Measurements from ENCODE around the gene INSYN2B.

The INSYN2B gene

DNA sequence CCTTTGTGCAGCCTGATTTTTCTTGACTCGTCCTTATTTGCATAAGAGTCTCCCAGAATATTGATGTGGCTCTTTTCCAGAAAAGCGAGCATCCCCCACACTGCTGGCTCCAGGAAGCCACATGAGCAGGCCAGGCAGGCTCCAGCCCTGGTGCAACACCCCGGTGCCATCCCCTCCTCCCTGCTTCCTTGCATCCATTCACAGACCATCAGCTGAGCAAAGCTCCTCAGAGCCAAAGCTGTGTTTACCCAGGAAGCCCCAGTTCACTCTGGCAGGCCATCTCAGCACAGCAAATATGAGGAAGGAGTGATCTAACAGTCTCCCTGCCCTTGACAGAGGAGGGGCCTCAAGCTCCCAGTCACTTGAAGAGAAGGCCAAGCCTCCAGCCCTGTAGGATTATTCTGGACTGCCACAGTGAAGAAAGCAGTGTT lies 34.4 kb downstream of the INSYN2B start:
- Histone ChIP-seq H3K27ac (no peak overlapping the region), H3K4me3 (ENCODE audit: low read depth, low read length) (no peak overlapping the region), H3K36me3 (no peaks in the 10 kb centered on the region), H3K27me3 (ENCODE audit: insufficient read depth, low read depth, severe bottlenecking) (peaks cover 83% of the 10 kb centered on the region), H3K9me3 (ENCODE audit: severe bottlenecking) (no peaks in the 10 kb centered on the region)
- DNase-seq: no peak
- TF ChIP-seq, protein P1, sequence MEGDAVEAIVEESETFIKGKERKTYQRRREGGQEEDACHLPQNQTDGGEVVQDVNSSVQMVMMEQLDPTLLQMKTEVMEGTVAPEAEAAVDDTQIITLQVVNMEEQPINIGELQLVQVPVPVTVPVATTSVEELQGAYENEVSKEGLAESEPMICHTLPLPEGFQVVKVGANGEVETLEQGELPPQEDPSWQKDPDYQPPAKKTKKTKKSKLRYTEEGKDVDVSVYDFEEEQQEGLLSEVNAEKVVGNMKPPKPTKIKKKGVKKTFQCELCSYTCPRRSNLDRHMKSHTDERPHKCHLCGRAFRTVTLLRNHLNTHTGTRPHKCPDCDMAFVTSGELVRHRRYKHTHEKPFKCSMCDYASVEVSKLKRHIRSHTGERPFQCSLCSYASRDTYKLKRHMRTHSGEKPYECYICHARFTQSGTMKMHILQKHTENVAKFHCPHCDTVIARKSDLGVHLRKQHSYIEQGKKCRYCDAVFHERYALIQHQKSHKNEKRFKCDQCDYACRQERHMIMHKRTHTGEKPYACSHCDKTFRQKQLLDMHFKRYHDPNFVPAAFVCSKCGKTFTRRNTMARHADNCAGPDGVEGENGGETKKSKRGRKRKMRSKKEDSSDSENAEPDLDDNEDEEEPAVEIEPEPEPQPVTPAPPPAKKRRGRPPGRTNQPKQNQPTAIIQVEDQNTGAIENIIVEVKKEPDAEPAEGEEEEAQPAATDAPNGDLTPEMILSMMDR (IDR thresholded peaks at IDR 0.05; ENCODE audit: low read depth, low read length): no peak

DNA sequence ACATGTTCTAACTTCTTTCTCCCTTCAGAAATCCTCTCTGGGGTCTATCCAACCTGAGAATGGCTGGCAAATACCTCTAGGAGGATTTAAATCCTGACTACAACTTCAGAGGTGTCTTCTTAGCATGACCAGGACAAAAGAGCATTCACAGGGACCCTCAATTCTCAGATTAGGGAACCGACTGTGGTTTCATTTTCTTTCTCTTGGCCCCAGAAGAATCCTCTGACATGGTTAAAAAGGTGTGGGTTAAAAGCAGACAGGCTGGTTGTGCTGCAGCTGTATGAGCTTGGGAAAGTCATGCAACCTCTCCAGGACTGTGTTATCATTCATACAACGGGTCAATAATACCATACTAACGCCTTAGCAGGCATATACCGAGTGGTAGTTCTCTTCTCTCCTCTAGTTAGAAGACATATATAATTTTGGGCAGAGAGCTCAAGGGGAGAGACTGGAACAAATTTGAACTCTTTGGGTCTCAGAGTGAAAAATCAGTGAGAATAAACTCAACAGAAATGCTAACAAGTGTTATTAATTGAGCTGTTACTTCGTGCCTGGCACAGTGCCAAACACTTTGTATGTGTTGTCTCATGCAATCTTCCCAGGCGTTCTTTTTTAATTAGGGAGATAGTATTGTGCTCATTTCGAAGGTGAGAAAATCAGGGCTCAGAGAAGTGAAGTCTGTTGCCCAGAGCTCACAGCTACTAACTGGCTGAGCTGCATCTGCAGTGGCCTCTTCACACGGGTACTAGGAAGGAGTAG lies 35.2 kb downstream of the INSYN2B start:
- no peak overlapping the region for H3K4me3 ChIP-seq (ENCODE audit: low read depth, low read length)
- no peaks in the 10 kb centered on the region for H3K36me3 ChIP-seq
- TF ChIP-seq, protein P1 (IDR thresholded peaks at IDR 0.05; ENCODE audit: low read depth, low read length): no peak
- H3K9me3 ChIP-seq (ENCODE audit: severe bottlenecking): no peaks in the 10 kb centered on the region
- peaks cover 83% of the 10 kb centered on the region for H3K27me3 ChIP-seq (ENCODE audit: insufficient read depth, low read depth, severe bottlenecking)
- DNase-seq: no peak
- no peak overlapping the region for H3K27ac ChIP-seq

DNA sequence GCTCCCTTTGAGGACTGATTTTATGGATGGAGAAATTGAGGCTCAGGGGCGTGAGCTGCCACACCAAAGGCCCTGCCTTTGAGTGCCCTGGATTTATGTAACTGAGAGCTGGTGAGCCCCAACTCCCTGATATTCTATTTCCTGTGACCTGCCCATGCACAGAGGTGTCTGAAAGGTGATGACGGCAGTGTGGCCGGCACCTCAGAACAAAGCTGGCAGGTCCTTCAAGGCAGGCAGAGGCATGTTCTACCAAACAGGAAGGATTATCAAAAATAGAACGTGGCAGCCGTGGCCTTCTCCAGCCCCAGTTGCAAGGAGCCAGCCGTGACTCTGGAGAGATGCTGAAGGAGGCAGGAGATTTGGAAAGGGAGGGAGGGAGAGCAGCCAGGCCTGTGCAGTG lies 36.2 kb downstream of the INSYN2B start:
- peaks cover 83% of the 10 kb centered on the region for H3K27me3 ChIP-seq (ENCODE audit: insufficient read depth, low read depth, severe bottlenecking)
- no peak overlapping the region for H3K4me3 ChIP-seq (ENCODE audit: low read depth, low read length)
- H3K27ac ChIP-seq: no peak overlapping the region
- DNase-seq: no peak
- TF ChIP-seq, protein P1 (IDR thresholded peaks at IDR 0.05; ENCODE audit: low read depth, low read length): no peak
- no peaks in the 10 kb centered on the region for H3K36me3 ChIP-seq
- no peaks in the 10 kb centered on the region for H3K9me3 ChIP-seq (ENCODE audit: severe bottlenecking)

- H3K4me3 ChIP-seq (ENCODE audit: low read depth, low read length): no peak overlapping the region
- DNase-seq: no peak
- TF ChIP-seq, protein P1 (IDR thresholded peaks at IDR 0.05; ENCODE audit: low read depth, low read length): no peak
- no peaks in the 10 kb centered on the region for H3K36me3 ChIP-seq
- H3K27me3 ChIP-seq (ENCODE audit: insufficient read depth, low read depth, severe bottlenecking): peaks cover 84% of the 10 kb centered on the region
- H3K27ac ChIP-seq: no peak overlapping the region
- H3K9me3 ChIP-seq (ENCODE audit: severe bottlenecking): no peaks in the 10 kb centered on the region
Observed at GRCh38 chr5:169943026-169943425, 37.3 kb downstream of the INSYN2B start.

DNA sequence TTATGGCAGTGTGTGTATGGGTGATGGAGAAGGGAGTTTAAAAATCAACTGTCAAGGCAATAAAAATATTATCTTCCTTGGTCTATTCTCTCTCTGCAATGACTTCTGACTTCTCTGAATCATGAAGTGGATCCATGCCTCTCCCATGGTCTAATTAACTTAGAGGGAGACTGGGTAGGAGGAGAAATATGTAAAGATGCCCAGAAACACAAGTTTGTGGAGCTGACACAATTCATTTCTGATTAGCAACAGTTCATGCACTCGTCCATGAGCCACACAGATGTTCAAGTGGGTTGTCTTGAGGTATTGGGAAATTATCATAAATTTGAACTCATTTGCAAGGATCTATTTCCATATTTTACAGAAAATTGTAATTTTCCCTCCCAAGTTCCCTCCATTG lies 38.1 kb downstream of the INSYN2B start:
- H3K9me3 ChIP-seq (ENCODE audit: severe bottlenecking): no peaks in the 10 kb centered on the region
- peaks cover 82% of the 10 kb centered on the region for H3K27me3 ChIP-seq (ENCODE audit: insufficient read depth, low read depth, severe bottlenecking)
- no peaks in the 10 kb centered on the region for H3K36me3 ChIP-seq
- H3K4me3 ChIP-seq (ENCODE audit: low read depth, low read length): no peak overlapping the region
- no peak for DNase-seq
- TF ChIP-seq, protein P1 (IDR thresholded peaks at IDR 0.05; ENCODE audit: low read depth, low read length): no peak
- no peak overlapping the region for H3K27ac ChIP-seq

DNA sequence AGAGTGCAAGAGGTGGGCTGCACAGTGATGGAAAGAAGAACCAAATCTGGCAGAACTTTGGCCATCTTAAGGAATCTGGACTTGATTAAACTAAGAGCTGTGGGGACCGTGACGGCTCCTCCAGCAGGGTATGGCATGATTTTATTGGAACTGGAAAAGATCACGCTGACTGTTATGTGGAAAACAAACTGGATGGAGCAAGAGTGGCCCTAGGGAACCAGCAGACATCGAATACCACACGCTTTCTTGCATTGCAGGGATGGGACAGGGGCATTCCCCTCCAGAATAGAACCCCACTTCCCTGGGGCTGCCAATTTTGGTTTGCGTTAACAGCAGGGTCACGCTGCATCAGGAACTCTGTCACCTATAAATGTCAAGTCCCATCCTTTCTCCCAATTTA lies 38.8 kb downstream of the INSYN2B start:
- no peaks in the 10 kb centered on the region for H3K9me3 ChIP-seq (ENCODE audit: severe bottlenecking)
- TF ChIP-seq, protein P1 (IDR thresholded peaks at IDR 0.05; ENCODE audit: low read depth, low read length): no peak
- peaks cover 83% of the 10 kb centered on the region for H3K27me3 ChIP-seq (ENCODE audit: insufficient read depth, low read depth, severe bottlenecking)
- no peak overlapping the region for H3K27ac ChIP-seq
- H3K4me3 ChIP-seq (ENCODE audit: low read depth, low read length): no peak overlapping the region
- H3K36me3 ChIP-seq: no peaks in the 10 kb centered on the region
- no peak for DNase-seq
